ENCODE data around the gene ATG3. TPM values are rescaled to one million over a fixed set of nuclear protein-coding genes. Genes with fewer than 3 reads are reported as not detected.
A peak's percentile ranks its signal among the peaks of the same experiment; 100 is the strongest.
"Not testable (repeated sequence)": the region's sequence is repeated elsewhere in the genome, so short reads cannot be mapped to it uniquely, and the experiment has no call there.

Gene ATG3
- 53.9 TPM for polyA plus RNA-seq (2013, experiment 1 of 2; ENCODE audit: insufficient read length)
- polyA plus RNA-seq (2013, experiment 2 of 2; ENCODE audit: insufficient read length), result 51.9 TPM

- peak; percentile 99 for DNase-seq
Observed at GRCh38 chr3:112561734-112562529, at the start of gene ATG3, which contains the start of gene SLC35A5. Gene ATG3 (minus strand): TSS chr3:112561962. CDS start chr3:112561528, 434 bp downstream. Gene SLC35A5 (plus strand): TSS chr3:112562045. CDS start chr3:112563404, 1,359 bp downstream.

- peak; percentile 39 for DNase-seq
Observed at GRCh38 chr3:112610121-112610520, 48.4 kb upstream of the ATG3 start.

- no peak for DNase-seq
Observed at GRCh38 chr3:112607863-112608262, 46.1 kb upstream of the ATG3 start.

DNA sequence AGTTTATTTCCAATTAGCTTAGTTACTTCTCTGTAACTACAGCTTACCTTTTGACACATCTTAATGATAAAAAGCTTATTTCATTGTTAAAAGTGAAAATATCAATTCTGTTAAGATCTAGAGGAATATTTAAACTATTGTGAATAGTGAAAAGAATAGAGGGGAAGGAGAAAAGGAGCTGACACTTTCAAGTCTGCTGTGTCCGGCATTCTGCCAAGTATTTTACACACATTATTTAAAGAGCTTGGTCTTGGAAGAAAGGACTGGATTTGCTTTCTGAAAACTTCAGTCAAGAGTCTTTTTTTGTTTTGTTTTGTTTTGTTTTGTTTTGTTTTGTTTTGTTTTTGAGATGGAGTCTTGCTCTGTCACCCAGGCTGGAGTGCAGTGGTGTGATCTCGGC is 44.3 kb upstream of the ATG3 start:
- no peak for DNase-seq

DNA sequence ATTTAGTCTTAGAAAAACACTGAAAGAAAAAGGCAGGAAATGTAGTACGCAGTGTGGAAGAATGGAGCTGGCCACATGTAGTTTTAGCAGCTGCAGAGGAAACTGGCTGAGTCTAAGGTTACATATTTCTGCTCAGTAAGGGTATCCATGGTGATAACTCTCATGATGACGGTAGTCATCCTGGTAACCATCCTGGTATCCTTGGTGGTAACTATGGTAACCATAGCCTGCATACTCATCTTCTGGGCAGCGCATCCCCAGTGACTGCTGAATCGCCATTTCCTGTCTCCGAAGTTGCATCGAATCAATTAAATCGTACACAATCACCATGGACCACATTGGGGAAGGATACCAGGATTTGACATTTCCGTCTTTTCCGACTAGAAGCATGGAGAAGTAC is 43.5 kb upstream of the ATG3 start:
- peak; percentile 93 for DNase-seq

- DNase-seq, result peak; percentile 90
Observed at GRCh38 chr3:112604536-112604935, 42.8 kb upstream of the ATG3 start.

DNA sequence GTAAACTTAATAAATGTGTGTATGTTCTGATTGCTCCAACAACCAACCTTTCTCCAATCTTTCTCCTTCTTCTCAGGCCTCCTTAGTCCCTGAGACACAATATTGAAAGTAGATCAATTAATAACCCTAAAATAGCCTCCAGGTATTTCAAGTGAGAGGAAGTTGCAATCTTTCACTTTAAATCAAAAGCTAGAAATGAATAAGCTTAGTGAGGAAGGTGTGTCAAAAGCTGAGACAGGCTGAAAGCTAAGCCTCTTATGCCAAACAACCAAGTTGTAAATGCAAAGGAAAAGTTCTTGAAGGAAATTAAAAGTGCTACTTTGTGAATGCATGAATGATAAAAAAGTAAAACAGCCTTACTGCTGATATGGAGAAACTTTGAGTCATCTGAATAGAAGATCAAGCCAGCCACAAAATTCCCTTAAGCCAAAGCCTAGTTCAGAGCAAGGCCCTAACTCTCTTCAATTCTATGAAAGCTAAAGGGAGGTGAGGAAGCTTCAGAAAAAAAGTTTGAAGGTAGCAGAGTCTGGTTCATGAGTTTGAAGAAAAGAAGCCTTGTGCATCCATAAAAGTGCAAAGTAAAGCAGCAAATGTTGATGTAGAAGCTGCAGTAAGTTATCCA is 40.6 kb upstream of the ATG3 start:
- no peak for DNase-seq

GRCh38 chr3:112598731-112599130 is 37.0 kb upstream of the ATG3 start:
- DNase-seq, result peak; percentile 21

GRCh38 chr3:112597945-112598344 is 36.2 kb upstream of the ATG3 start:
- DNase-seq, result no peak

DNA sequence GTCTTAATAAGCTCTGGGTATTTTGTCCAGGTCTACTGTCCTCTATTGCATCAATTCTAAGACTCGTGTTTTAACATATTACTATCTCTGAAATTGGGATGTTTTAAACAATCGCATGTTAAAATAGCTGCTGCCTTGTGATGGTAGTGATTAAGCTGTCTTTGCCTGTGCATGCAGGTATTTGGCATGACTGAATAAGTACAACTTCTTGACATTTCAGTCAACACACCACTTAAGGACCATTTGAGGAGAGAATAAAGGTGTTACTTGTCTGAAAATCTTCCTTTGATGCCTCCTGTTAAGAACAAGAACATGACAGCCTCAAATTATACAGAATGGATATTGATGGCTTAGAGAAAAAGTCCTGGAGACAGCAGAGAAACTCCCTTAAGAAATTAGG is 33.1 kb upstream of the ATG3 start:
- DNase-seq, result no peak

GRCh38 chr3:112593258-112593657 is 31.5 kb upstream of the ATG3 start:
- no peak for DNase-seq

DNA sequence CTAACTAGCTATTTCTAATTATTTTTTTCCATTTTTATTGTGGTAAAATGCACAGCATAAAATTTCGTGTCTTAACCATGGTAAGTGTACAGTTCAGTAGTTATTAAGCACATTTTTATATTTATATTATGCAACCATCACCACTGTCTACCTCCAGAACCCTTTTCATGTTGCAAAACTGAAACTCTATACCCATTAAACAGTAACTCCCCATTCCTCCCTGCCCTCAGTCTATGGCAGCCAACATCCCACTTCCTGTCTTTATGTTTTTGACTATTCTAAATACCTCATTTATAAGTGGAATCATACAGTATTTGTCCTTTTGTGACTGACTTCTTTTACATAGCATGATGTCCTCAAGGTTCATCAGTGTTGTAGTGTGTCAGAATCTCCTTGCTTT is 25.6 kb upstream of the ATG3 start:
- no peak for DNase-seq

GRCh38 chr3:112585782-112586181 is 24.0 kb upstream of the ATG3 start:
- DNase-seq, result no peak

GRCh38 chr3:112583105-112583504 is 21.3 kb upstream of the ATG3 start:
- no peak for DNase-seq

DNA sequence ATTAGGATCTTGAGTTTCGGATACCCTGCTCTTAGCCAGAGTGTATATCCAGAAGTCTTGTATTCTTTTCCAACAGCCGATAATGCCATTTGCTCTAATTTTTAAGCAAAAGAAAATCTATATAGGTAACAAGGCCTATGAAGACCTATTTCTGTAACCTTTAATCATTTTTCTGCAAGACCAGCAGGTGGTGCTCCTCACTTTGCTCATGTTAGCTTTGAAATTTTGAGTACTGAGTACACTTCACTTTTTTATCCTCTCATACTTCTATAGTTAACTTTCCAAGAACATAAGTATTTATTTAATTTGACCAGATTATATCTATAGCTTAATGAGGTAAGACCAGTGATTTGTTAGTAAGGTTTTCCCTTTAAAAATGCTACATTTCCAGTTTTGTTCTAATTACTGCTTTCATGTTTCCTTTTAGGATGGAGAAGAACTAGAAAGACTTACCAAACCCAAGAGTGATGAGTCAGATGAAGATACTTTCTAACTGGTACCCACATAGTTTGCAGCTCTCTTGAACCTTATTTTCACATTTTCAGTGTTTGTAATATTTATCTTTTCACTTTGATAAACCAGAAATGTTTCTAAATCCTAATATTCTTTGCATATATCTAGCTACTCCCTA is 20.6 kb upstream of the ATG3 start:
- peak; percentile 60 for DNase-seq

GRCh38 chr3:112579697-112580096 is 17.9 kb upstream of the ATG3 start:
- DNase-seq, result no peak

DNA sequence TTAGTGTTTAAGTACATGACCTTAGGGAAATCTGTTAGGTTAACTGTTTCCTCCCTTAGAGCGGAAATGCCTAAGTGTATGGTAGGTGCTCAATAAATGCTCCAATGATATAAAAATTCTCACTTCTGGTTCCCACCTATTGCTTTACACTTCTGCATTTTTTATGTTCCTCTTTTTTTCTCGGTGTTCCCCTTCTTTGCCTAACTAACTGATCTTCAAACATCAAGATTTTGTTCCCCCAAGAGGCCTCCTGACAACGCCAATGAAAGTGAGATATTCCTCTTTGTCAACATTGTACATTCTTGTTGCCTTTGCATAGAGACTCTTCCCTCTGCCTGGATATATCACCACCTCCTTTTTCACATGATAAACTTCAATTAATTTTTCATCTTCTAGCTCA is 17.5 kb upstream of the ATG3 start:
- no peak for DNase-seq

GRCh38 chr3:112572701-112573100 is 10.9 kb upstream of the ATG3 start:
- DNase-seq, result no peak

GRCh38 chr3:112569265-112569664 is 7.5 kb upstream of the ATG3 start:
- DNase-seq, result no peak

DNA sequence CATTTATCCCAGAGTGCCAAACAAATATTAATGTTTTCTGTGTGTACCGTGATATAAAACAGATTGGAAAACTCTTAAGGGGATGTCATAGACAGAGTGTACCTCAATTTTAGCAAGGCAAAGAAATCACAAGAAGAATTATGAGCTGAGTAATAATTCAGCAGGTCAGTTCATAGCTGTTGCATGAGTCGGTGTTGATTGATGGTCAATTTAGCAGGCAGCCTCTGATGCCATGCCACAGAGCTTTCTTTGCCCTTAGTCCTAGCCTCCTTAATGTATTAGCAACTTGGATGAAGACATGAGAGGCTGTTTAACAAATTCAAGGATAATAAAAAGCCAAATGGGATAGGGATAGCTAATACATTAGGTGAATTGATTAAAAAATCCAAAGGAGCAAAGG is 6.9 kb upstream of the ATG3 start:
- DNase-seq, result peak; percentile 38

DNA sequence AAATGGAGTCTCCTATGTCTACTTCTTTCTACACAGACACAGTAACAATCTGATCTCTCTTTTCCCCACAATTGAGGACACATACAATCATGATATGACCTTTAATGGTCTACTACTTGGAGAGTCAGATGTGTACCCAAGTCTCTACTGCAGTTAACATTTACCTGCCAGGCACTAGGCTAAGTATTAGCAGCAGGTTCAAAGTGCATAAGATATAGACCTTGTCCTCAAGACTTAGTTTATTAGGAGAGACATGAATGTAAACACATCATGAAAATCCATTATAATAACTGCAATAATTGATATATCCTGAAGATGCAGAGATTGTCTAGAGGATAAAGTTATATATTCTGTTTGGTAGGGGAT is 3.2 kb upstream of the ATG3 start:
- no peak for DNase-seq

DNA sequence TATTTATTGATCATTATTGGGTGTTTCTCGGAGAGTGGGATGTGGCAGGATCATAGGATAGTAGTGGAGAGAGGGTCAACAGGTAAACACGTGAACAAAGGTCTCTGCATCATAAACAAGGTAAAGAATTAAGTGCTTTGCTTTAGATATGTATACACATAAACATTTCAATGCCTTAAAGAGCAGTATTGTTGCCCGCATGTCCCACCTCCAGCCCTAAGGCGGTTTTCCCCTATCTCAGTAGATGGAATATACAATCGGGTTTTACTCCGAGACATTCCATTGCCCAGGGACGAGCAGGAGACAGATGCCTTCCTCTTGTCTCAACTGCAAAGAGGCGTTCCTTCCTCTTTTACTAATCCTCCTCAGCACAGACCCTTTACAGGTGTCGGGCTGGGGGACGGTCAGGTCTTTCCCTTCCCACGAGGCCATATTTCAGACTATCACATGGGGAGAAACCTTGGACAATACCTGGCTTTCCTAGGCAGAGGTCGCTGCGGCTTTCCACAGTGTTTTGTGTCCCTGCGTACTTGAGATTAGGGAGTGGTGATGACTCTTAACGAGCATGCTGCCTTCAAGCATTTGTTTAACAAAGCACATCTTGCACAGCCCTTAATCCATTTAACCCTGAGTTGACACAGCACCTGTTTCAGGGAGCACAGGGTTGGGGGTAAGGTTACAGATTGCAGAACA is 2.6 kb upstream of the ATG3 start:
- not testable (repeated sequence) for DNase-seq

DNA sequence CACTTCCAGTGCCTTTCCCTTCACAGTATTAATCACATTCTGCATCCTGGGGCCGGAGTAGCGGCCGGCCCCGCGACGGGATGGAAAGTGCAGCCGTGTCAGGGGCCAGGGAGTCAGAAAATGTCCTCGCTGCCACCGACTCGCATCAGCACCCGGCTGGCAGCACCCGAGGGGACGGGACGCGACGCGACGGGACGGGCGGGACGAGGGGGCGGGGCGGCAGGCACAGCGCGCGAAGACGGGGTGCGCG is 353 bp downstream of the ATG3 start:
- no peak for DNase-seq

Measured in fibroblast of skin of abdomen (primary cell).